Adipose tissue (tissue), 3 donors: ENCODE data around the gene SDHB. TPM values are rescaled to one million over a fixed set of nuclear protein-coding genes. Genes with fewer than 3 reads are reported as not detected.

Experiments used
- H3K27ac ChIP-seq: one replicate; pipeline ENCODE4 v1.5.1; 2013; ENCODE audit warnings: low read depth, low read length
- WGBS, 3 donors: extraction: QIAGEN DNeasy Blood & Tissue Kit; methylation state at CpG; one replicate each; pipeline ENCODE4 v1.1.7; 2013; 5-methylcytosine and 5-hydroxymethylcytosine counted together
- polyA plus RNA-seq, 3 donors: library from polyadenylated mRNA; stranded (reverse); fragments of 200-250 nt; gene quantifications; one replicate each; pipeline ENCODE4 v1.2.3, GENCODE V29; 2013
- donor health status: healthy with polysubstance abuse.
- donor health status: Bipolar disorder and iron deficiency.
- donor health status: healthy.

The SDHB gene
- polyA plus RNA-seq, 3 donors: 79.6 to 164 (median 122) TPM

DNA sequence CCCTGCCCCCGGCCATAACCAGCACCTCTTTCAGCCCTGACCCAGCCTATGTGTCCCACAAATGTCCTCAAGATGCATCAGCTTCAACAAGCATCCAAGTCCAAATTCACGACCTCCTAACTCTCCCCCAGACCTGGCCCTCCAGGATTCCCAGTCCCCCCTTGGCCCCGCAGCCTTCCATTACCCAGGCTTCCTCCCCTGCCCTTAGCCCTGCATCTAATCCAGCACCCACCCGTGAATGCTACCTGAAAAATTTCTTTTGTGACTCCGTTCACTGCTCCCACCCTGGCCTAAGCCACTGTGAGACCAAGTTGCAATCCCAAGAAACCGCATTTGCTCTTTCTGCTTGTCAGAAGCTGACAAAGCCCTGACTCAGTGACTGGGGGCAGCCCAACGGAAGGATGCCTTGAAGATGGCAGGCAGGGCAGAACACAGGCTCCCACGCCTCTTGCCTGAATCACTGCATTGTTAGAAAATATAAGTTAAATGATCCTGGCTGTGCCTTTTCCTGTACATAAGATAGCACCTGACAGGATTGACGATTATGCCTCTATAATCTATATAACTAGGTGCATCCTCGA lies 72.5 kb downstream of the SDHB start:
- no peak overlapping the region for H3K27ac ChIP-seq
- WGBS, 3 donors: 86 to 94% (median 91%) methylated on average over 10 of the region's 10 CpGs

DNA sequence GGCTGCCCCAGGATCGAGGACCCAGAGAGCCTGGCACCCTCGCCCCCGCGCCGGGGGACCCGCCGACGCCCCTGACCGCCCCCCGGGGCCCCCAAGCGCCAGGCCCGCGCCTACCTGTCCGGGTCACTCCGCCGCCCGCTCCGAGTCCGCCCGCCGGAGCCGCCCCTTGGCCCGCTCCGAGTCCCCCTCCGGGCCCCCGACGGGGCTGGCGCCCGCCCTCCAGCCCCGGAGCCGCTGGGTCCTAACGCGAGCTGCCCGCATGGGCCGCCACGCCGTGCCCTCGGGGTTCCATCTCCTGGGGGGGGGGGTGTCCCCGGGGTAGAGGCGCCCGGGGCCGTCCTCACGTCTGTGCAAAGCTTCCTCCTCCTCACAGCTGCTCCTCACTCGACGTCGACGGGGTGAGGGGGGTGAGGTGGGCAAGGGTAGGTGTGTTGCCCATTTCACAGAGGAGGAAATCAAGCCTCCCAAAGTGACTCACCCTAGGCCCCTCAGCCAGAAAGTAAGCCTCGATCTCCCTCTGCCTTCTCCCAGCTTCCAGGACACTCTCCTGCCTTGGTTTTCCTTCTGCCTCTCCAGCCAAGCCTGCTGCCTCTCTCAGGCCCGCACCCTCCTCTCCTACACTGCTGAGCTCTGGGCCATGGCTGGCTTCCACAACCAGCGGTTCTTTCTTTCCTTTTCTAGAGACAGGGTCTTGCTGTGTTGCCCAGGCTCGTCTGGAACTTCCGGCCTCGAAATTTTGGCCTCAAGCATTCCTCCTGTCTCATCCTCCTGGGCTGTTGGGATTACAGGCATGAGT lies 73.2 kb downstream of the SDHB start, which contains the start of gene MFAP2:
MFAP2 (minus strand) TSS at position 148 of the 796 bp plus-strand sequence. CDS start 2,347 bp downstream, outside the sequence.
- no peak within 1 kb of the TSS for H3K27ac ChIP-seq
- WGBS, 3 donors: 7 to 11% (median 10%) methylated on average over 42 to 53 of the region's 53 CpGs

DNA sequence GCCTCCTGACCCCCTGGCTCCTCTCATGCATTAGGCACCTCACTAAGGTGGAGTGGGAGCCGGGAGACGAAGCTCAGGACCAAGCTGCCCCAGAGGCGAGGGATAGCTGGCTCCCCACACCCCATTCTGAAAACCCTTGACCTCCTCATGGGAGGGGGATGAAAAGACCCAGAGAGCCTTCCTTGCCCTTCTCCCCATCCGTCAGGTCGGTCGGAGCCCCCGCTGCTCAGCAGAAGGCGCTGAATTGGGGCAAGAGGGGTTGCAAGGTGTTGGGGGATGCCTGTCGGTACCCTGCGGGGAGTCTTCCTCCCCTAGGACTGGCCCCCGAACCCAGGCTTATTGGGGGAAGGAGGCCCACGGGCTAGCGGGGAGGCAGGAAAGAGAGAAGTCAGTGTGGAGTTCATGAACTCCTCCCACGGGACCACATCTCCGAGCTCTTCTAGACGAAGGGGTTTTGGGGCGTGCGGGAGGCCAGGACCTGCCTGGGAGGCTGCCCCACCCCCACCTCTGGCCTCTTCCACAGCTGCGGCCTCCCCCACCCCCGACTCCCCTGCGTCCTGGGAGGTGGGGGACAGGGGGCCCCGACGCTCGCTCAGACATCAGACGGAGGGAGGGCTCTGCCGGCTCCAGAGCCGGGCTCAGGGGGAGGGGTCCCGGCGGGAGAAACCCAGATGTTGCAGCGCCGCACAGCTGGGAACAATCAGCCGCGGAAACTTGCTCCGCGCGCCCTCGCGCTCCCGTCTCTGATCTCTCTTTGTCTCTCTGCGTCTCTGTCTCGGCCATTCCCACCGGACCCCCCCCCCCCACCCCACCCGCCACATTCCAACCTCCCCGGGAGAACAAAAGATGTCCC lies 74.1 kb downstream of the SDHB start:
- 15 to 22% (median 15%) methylated on average over 37 to 44 of the region's 44 CpGs for WGBS, 3 donors

DNA sequence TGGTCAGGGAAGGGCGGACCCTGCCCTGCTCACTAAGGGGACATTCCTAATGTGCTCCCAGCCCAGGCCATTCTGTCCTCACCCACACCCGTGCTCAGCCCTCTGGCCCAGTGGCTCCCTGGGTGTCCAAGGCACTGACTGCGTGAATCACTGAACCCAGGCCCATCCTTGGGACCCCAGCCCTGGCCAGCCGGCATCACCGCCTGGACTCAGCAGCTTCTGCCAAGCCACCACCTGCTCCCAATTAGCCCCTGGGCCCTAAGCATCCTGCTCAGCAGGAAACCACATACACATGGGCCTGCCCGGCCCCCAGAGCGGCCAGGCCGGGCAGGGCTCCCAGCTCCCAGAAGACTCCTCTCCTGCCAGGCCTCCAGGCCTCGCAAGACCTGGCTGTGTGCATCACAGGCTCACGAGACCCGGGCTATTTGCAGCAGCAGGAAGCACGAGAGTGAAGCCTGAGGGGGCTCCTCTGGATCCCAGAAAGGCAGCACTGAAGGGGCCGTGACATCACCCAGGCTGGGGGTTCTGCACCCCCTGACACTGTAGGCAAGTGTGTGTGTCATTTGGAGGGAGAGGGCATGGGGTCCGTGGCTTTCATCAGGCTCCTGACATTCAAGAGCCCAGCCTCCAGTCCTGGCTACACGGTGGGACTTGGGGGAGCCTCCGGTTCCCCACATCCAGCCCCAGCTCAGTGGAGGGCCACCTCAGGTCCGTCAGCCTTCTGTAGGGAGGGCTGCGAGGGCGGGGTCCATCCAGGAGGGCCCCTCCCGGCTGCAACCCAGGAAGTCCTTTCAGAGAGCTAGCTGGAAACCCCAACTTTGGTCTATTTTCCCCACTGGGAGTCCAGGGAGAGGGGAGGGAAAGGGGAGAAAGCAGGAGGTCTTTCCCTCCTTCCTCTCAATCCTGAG lies 75.0 kb downstream of the SDHB start:
- H3K27ac ChIP-seq: no peak overlapping the region
- WGBS, 3 donors: 38 to 61% (median 44%) methylated on average over 19 to 20 of the region's 20 CpGs

More for the DNA sequence above, 74.1 kb downstream of the SDHB start:
- no peak overlapping the region for H3K27ac ChIP-seq

DNA sequence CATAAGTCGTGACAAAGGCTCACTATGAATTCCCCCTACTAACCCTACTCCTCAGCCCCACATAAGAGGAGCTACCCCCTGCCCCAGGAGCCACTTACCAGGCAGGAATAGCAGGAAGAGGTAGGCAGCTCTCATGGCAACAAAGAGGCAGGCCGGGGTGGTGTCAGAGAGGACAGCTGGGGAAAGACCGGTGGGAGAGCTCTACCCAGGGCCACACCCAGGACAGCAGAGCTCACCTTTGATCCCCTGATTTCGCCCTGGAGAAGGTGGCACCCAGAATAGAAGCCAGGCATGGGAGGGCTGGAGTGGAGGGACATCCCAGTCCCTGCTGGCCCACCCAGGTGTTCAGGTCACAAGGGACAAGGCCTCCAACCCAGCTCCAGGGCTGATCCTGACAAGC lies 75.7 kb downstream of the SDHB start:
- no peak overlapping the region for H3K27ac ChIP-seq
- WGBS, 3 donors: 82 to 86% (median 86%) methylated on average over 4 of the region's 4 CpGs

DNA sequence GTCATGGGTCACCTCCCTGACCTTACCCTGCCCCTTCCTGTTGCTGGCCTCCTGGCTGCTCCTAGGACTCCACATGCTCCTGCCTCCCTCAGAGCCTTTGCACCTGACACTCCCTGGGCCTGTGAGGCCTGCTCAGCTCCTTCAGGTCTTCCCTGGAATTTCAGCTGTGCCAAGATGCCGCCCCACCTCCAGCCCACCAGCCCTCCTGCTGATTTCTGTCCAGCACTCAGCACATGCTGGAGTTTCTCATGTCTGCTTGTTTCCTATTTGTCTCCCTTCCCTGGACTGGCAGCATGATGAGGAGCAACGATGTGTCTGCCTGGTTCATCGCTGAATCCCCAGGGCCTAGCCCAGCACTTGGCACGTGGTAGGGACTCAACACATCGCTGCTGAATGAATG lies 76.5 kb downstream of the SDHB start:
- 93 to 94% (median 94%) methylated on average over 5 of the region's 5 CpGs for WGBS, 3 donors
- H3K27ac ChIP-seq: no peak overlapping the region

DNA sequence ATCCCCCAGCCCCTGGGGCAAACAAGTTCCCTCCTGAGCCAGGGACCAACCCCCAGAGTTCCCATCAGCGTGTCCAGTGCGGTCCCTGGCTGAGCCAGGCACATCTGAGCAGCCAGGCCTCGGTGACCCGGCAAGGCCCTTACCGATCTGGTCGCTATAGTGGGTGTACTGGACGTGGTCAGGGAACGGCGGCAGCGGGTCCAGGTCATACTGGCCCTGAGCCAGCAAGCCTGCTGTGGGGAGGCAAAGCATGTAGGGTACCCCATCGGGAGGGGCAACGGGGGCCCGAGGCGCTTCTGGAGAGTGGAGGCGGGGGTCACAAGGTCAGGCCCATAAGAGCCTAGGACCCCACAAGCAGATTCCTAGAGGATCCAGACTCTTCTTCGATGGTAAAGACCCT lies 76.9 kb downstream of the SDHB start:
- H3K27ac ChIP-seq: no peak overlapping the region
- 85 to 86% (median 85%) methylated on average over 15 to 16 of the region's 16 CpGs for WGBS, 3 donors

DNA sequence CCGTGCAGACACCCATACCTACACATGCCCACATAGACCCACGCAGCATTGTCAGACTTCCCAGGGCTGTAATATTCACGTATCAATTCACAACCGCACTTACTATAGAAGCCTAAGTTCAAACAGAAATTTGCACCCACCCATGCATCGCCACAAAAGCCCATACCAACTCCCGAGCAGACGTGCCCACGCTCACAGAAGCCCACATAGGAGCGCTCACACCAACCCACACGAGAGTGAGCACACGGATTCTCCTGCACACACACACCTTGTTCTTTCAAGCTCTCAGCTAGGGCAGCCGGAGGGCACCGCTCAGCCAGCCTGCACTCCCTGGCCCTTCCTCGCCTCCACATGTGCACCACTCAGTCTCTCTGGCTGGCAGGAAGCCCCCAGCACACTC lies 78.0 kb downstream of the SDHB start:
- H3K27ac ChIP-seq: no peak overlapping the region
- 81 to 91% (median 89%) methylated on average over 14 of the region's 14 CpGs for WGBS, 3 donors

DNA sequence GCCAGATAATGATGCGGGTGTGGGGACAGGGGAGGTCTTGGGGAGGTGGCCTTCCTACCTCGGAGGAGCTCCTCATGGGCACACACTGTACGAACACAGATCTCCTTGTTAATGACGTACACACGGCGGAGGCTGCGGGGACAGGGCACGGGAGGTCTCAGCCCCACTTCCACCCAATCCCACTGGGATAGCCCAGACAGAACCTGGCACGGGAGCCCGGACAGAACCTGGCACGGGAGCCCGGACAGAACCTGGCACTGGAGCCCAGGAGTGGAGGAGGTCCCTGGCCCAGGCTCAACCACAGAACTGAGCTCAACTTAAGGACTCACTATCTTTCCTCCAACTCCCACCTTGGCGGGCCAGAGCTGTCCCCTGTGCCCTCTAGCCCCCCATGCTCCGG lies 78.6 kb downstream of the SDHB start:
- WGBS, 3 donors: 61 to 79% (median 72%) methylated on average over 8 to 14 of the region's 14 CpGs
- no peak overlapping the region for H3K27ac ChIP-seq

DNA sequence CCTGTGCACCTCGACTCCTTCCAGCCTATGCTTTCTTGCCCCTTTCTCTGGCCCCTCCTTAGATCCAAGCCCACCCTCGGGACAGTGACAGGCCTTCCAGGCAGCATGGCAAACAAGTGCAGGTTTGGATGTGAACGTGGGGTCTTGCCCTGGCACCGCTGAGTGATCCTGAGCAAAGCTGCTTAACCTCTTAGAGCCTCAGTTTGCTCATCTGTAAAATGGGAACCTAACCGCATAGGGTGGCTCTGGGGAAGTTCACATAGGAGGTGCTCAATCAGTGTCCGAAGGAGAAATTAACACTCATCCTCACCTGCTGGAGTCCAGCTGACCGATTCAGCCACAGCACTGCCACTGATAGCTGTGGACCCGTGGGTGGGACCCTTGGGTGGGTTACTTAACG lies 80.6 kb downstream of the SDHB start:
- 78 to 88% (median 84%) methylated on average over 9 of the region's 9 CpGs for WGBS, 3 donors
- no peak overlapping the region for H3K27ac ChIP-seq

DNA sequence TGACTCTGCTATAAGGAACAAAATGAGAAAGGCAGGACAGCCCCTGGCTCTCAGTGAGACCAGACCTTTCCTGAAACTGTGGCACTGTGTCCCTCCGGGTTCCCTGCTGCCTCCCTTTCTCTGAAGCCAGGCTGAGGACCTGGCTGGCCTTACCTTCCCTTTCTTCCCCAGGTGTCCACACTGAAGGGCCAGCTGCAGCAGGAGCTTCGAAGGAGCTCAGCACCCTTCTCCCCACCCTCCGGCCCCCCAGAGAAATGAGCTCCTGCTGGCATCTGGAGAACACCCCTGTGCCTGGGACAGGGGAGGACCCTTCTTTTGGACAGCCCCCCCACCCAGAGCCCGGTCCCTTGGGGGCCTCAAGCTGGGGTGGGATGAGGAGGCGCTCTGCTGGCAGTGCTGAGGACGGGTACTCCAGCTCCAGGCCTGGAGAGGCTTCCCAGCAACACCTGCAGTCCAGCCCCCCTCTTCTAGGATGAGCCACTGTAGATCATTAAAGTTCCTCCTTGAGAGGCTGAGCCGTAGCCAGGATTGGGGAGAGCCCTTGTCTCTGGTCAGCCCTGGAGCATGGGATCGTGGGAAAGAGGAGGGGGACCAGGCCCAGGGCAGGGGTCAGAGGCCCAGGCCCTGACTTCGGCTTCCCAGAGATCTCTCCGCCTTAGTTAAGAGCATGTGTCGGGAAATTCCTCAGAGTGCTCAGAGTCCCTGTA lies 81.5 kb downstream of the SDHB start:
- no peak overlapping the region for H3K27ac ChIP-seq
- WGBS, 3 donors: 81 to 86% (median 86%) methylated on average over 10 to 11 of the region's 11 CpGs

DNA sequence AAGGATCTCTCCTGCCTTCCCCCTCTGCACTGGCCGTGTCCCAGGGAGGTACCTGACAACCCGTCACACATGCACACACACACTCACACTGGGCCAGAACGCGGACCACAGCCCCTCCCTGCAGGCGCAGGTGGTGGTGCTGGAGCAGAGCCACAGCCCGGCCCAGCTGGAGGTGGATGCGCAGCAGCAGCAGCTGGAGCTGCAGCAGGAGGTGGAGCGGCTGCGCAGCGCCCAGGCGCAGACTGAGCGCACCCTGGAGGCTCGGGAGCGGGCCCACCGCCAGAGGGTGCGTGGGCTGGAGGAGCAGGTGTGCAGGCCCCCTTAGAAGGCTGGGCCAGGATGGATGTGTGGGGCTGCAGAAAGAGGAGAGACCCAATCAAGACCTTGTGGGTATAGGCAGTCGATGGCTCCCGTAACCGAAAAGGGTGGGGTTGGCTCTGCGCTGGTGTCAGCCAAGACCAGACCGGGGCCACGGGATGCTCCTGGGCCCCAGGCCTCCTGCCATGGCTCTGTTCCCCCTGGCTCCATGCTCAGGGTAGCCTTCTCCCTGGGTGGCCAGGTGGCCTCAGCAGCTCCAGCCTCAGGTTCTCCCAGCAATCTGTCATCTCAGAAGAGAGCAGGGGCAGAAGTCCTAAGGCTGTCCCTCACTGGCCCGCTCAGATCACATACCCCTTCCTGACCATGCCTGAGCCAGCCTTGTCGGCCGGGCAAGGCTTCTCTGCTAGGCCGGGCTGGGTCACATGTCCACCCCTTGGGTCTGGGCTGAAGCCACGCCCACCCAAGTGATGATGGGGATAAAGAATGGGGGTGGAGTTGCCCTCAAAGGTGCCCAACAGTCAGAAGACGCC lies 82.3 kb downstream of the SDHB start:
- no peak overlapping the region for H3K27ac ChIP-seq
- WGBS, 3 donors: 73 to 82% (median 78%) methylated on average over 28 of the region's 28 CpGs

DNA sequence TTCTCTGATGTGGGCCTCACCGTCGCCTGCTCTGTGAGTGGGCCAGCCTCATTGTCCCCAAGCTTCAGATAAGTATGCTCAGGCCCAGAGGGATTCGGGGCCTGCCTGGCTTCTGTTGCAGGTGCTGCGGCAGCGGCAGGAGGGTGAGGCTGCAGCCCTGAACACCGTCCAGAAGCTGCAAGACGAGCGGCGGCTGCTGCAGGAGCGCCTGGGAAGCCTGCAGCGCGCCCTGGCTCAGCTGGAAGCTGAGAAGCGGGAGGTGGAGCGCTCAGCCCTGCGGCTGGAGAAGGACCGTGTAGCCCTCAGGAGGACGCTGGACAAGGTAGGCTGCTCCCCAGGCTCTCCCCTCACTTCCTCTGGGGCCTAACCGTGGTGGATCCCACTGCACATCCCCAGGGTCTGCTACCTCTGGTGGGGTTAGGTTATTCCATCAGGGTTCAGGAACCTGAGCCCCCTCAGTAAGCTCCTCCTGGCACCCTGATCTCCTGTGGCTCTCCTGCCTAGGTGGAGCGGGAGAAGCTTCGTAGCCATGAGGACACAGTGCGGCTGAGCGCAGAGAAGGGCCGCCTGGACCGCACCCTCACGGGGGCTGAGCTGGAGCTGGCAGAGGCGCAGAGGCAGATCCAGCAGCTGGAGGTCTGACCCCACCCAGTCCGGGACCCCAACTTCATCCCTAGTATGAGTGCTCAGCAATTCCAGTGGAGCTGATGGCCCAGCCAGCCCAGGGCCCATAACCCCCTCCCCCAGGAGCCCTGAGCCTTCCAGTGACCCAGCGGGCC lies 83.5 kb downstream of the SDHB start:
- 93 to 94% (median 93%) methylated on average over 28 of the region's 28 CpGs for WGBS, 3 donors
- no peak overlapping the region for H3K27ac ChIP-seq

DNA sequence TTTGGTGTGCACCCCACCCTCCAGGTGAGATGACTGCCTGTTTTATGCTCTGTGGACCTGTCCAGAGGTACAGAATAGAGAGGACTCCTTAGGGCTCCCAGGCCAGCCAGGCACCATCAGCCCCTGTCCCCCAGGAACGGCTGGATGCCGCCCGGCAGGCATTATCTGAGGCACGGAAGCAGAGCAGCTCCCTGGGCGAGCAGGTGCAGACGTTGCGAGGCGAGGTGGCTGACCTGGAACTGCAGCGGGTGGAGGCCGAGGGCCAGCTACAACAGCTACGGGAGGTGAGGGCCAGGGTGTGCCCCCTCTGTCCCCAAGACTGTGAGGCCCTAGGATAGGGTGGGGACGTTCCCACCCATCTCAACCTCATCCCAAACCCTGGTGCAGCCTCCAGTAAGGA lies 84.2 kb downstream of the SDHB start:
- no peak overlapping the region for H3K27ac ChIP-seq
- 92 to 96% (median 94%) methylated on average over 12 of the region's 12 CpGs for WGBS, 3 donors

DNA sequence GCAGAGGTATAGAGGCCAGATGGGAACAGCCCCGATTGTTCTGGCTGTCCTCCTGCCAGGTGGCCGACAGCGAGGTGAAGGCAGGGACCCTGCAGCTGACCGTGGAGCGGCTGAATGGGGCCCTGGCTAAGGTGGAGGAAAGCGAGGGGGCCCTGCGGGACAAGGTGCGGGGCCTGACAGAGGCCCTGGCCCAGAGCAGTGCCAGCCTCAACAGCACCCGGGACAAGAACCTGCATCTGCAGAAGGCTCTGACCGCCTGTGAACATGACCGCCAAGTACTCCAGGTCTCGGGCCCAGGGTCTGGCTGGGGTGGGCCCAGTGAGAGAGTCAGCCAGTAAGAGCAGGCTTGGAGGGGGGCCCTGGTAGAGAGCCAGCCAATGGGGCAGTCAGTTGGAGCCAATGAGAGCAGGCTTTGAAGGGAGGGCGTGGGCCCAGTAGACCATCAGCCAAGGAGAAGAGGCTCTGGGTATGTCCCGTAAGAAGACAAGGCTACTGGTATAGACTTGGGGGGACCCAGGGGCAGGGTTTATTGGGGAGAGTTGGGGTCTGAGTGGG lies 84.7 kb downstream of the SDHB start:
- WGBS, 3 donors: 90% methylated on average over 13 to 14 of the region's 14 CpGs
- no peak overlapping the region for H3K27ac ChIP-seq
